ENCODE data around the gene PAIP2. TPM values are rescaled to one million over a fixed set of nuclear protein-coding genes. Genes with fewer than 3 reads are reported as not detected.

The PAIP2 gene
- polyA plus RNA-seq, 1 of the 3 experiments (the other 2 are of a cell fraction), result 73.2 TPM

DNA sequence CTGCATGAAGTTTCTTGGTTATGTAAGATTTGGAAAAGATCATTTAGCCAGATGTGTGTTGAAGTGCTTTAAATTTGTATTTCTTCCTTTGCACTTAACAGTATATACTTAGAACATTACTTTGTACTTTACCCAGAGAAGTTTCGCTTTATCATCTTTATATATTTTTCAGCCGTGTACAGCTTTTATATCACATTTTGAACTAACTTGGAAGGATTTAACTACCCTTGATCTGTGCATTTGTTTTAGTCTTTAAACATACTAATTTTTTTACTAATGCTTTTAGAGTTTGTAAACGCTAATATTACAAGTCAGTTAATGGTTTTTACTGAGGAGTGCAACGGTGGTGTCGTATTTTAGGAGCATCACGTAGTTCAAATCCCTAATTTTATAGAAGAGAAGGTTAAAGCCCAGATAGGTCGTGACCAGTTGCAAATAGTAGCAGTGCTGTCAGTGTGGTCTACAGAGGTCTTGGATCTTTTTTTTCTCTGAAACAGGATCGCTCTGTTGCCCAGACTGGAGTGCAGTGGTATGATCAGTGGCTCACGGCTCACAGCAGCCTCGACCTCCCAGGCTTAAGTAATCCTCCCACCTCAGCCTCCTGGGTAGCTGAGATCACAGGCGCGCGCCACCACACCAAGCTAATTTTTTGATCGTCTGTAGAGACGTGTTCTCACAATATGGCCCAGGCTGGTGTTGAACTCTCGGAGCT lies 46.2 kb upstream of the PAIP2 start (continued):
- TF ChIP-seq CHD2 (IDR thresholded peaks at IDR 0.05; ENCODE audit: low read length, partially characterized antibody) (no peak), POLR2AphosphoS5 (IDR thresholded peaks at IDR 0.05; ENCODE audit: low read depth, low read length) (no peak), RAD21 (IDR thresholded peaks at IDR 0.05; ENCODE audit: low read length) (no peak)
- TF ChIP-seq, protein P1, sequence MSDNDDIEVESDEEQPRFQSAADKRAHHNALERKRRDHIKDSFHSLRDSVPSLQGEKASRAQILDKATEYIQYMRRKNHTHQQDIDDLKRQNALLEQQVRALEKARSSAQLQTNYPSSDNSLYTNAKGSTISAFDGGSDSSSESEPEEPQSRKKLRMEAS (IDR thresholded peaks at IDR 0.05; ENCODE audit: low read depth), result no peak
- TF ChIP-seq, protein P2, sequence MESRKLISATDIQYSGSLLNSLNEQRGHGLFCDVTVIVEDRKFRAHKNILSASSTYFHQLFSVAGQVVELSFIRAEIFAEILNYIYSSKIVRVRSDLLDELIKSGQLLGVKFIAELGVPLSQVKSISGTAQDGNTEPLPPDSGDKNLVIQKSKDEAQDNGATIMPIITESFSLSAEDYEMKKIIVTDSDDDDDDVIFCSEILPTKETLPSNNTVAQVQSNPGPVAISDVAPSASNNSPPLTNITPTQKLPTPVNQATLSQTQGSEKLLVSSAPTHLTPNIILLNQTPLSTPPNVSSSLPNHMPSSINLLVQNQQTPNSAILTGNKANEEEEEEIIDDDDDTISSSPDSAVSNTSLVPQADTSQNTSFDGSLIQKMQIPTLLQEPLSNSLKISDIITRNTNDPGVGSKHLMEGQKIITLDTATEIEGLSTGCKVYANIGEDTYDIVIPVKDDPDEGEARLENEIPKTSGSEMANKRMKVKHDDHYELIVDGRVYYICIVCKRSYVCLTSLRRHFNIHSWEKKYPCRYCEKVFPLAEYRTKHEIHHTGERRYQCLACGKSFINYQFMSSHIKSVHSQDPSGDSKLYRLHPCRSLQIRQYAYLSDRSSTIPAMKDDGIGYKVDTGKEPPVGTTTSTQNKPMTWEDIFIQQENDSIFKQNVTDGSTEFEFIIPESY (IDR thresholded peaks at IDR 0.05; ENCODE audit: borderline replicate concordance, low read depth), result no peak

DNA sequence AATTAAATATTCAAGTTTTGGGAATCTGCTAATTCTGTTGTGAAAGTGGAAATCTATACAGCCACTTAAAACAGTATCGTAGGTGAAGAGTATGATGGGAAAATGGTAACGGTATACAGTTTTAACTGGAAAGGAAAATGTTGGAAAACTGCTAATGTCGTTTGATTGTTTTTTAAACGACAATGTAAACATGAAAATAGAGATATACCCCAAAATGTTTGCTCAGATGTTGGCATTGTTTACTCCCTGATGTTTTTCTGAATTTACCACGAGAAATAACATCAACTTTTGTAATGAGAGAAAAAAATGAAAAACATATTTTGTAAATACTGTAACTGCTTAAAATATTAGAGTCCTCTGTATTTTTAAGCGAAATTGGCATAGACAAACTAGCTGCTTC lies 45.5 kb upstream of the PAIP2 start:
- peaks cover 10 to 20% of the 10 kb centered on the region in 2 experiments; a peak in 3 of 4 replicates for H3K4me1 ChIP-seq (ENCODE audit: control insufficient read depth in 1 of 2, insufficient read depth in 2 of 2, low read depth in 1 of 2, low read length in 1 of 2)
- H3K4me3 ChIP-seq (ENCODE audit: low read depth in 2 of 2, low read length in 1 of 2), result no peak overlapping the region; a peak in 1 of 4 replicates
- ChIA-PET POLR2A (interaction anchor here (1.2 to 1.7 kb wide), 2 partner anchors 11 to 46 kb away, joined by 3 to 4 read pairs; no protein-coding TSS in a partner anchor), CTCF (interaction anchor here (2.9 kb wide), 1 partner anchor 9 kb away, joined by 13 read pairs; no protein-coding TSS in a partner anchor)
- peaks cover 19% of the 10 kb centered on the region for H3F3A ChIP-seq (replicated peaks; ENCODE audit: insufficient read depth)
- no peak for DNase-seq
- peak overlapping the region in 1 of 2 experiments; percentile 99; a peak in 1 of 4 replicates for H3K27ac ChIP-seq (ENCODE audit: low read depth in 2 of 2, low read length in 1 of 2)
- H3K4me2 ChIP-seq, result peak overlapping the region; percentile 73
- H3K27me3 ChIP-seq (ENCODE audit: insufficient read depth), result no peaks in the 10 kb centered on the region
- no peaks in the 10 kb centered on the region for H3K9me3 ChIP-seq
- no peak overlapping the region for H2AFZ ChIP-seq (ENCODE audit: low read depth)
- no peaks in the 10 kb centered on the region for H3K36me3 ChIP-seq (replicated peaks in 1 of 2; ENCODE audit: control insufficient read depth in 1 of 2, insufficient read depth in 2 of 2, low read length in 1 of 2)
- 65% methylated on average over 6 of the region's 6 CpGs for WGBS (ENCODE audit: low lambda C conversion rate)
- peaks cover 67% of the 10 kb centered on the region for H4K20me1 ChIP-seq (ENCODE audit: insufficient read depth)
- peaks cover 76% of the 10 kb centered on the region for H3K79me2 ChIP-seq (ENCODE audit: insufficient read depth)
- no peak overlapping the region; the same call in 1 of the 2 replicates for H3K9ac ChIP-seq
- TF ChIP-seq TAF1 (IDR thresholded peaks at IDR 0.05; ENCODE audit: borderline replicate concordance, low read depth, low read length) (no peak), RFX5 (IDR thresholded peaks at IDR 0.05; ENCODE audit: low read length) (no peak), FOXM1 (IDR thresholded peaks at IDR 0.05; ENCODE audit: low read depth) (no peak), TCF12 (IDR thresholded peaks at IDR 0.05) (no peak), SMC3 (IDR thresholded peaks at IDR 0.05; ENCODE audit: low read depth, low read length) (no peak), YY1 (IDR thresholded peaks at IDR 0.05; ENCODE audit: low read depth) (no peak), SIN3A (IDR thresholded peaks at IDR 0.05; ENCODE audit: borderline replicate concordance, low read depth, low read length) (no peak), FOSL2 (IDR thresholded peaks at IDR 0.05; ENCODE audit: borderline replicate concordance, low read depth) (no peak)
- TF ChIP-seq, protein P2 (IDR thresholded peaks at IDR 0.05; ENCODE audit: borderline replicate concordance, low read depth), result no peak
- H3K9me2 ChIP-seq, result no peaks in the 10 kb centered on the region

All from SK-N-SH (cell line).